ENCODE data around the gene SP5.

SP5 gene

DNA sequence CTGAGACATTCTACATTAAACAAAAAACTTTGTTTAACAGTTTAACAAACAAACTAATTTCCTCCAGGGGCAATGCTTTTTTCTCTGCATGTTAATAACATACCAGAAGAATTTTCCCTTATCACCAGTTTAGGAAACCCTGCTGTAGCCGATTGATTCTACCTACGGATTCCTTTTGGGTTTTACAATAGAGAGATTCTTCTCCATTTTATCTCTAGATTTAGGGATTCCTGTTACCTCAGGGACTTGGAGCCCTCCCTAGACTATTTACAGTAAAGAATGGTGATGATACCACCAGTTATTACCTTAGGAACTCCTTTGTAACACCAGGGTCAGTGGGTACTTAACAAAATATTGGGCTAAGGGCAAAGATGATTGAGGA is 49.7 kb downstream of the SP5 start:
- DNase-seq: no peak
- ChIA-PET POLR2A (no interaction called here), CTCF (interaction anchor here (1.6 kb wide), 1 partner anchor 51 kb away, joined by 4 read pairs; no protein-coding TSS in a partner anchor)
- peaks cover 0 to 17% (median 0%) of the 10 kb centered on the region in 5 experiments for H3K27me3 ChIP-seq (replicated peaks in 2 of 5; ENCODE audit: control insufficient read depth in 4 of 5, insufficient read depth in 5 of 5, low read length in 4 of 5)
- 75% methylated on average over 2 of the region's 2 CpGs for WGBS (ENCODE audit: insufficient coverage)
- H3K4me1 ChIP-seq (ENCODE audit: control extremely low read depth in 1 of 4, control insufficient read depth in 4 of 4, insufficient read depth in 4 of 4, low read length in 3 of 4): peaks cover 0 to 1% (median 0%) of the 10 kb centered on the region in 4 experiments
- H3K27ac ChIP-seq (ENCODE audit: insufficient read depth in 1 of 2, low read depth in 1 of 2, low read length in 2 of 2, poor library complexity in 1 of 2, severe bottlenecking in 2 of 2): peak overlapping the region in 1 of 2 experiments; percentile 30
- H3K36me3 ChIP-seq (ENCODE audit: control insufficient read depth in 4 of 4, insufficient read depth in 4 of 4, low read length in 3 of 4): no peaks in the 10 kb centered on the region
- no peak overlapping the region for H3K4me3 ChIP-seq (ENCODE audit: control insufficient read depth in 1 of 7, extremely low read depth in 1 of 7, insufficient read depth in 4 of 7, low read depth in 2 of 7, low read length in 6 of 7)
- H3K9me3 ChIP-seq (ENCODE audit: control extremely low read depth in 1 of 5, control insufficient read depth in 4 of 5, insufficient read depth in 2 of 5, low read depth in 1 of 5, low read length in 4 of 5): no peaks in the 10 kb centered on the region

- no peak for DNase-seq
- POLR2A ChIA-PET: interaction anchor here (0.6 kb wide), 1 partner anchor 168 kb away, joined by 3 read pairs; no protein-coding TSS in a partner anchor
- Histone ChIP-seq H3K4me3 (ENCODE audit: control insufficient read depth in 1 of 7, extremely low read depth in 1 of 7, insufficient read depth in 4 of 7, low read depth in 2 of 7, low read length in 6 of 7) (no peak overlapping the region), H3K4me1 (ENCODE audit: control extremely low read depth in 1 of 4, control insufficient read depth in 4 of 4, insufficient read depth in 4 of 4, low read length in 3 of 4) (peaks cover 0 to 14% (median 11%) of the 10 kb centered on the region in 4 experiments), H3K27ac (ENCODE audit: insufficient read depth in 1 of 2, low read depth in 1 of 2, low read length in 2 of 2, poor library complexity in 1 of 2, severe bottlenecking in 2 of 2) (no peak overlapping the region), H3K9me3 (ENCODE audit: control extremely low read depth in 1 of 5, control insufficient read depth in 4 of 5, insufficient read depth in 2 of 5, low read depth in 1 of 5, low read length in 4 of 5) (no peaks in the 10 kb centered on the region), H3K27me3 (replicated peaks in 2 of 5; ENCODE audit: control insufficient read depth in 4 of 5, insufficient read depth in 5 of 5, low read length in 4 of 5) (peaks cover 0 to 32% (median 4%) of the 10 kb centered on the region in 5 experiments), H3K36me3 (ENCODE audit: control insufficient read depth in 4 of 4, insufficient read depth in 4 of 4, low read length in 3 of 4) (no peaks in the 10 kb centered on the region)
- CTCF ChIA-PET: no interaction called here
- WGBS (ENCODE audit: insufficient coverage): no CpG with 5 or more reads among the region's 4 CpGs
Measured at GRCh38 chr2:170766693-170767092, 51.6 kb downstream of the SP5 start.

All from common myeloid progenitor, CD34-positive (primary cell).